ENCODE measurements around the gene NAA40. TPM values are rescaled to one million over a fixed set of nuclear protein-coding genes. Genes with fewer than 3 reads are reported as not detected.

The NAA40 gene
- total RNA-seq, 1 experiment from 2014 or later, result 44.4 TPM

GRCh38 chr11:64000026-64000739 lies 61.4 kb downstream of the NAA40 start:
- peak; percentile 78 for DNase-seq
- no peak overlapping the region for H2AFZ ChIP-seq (ENCODE audit: low read length)
- H2AK5ac ChIP-seq (ENCODE audit: insufficient read length, low read length), result no peak overlapping the region
- H3K23me2 ChIP-seq (ENCODE audit: insufficient read length, low read depth, low read length, poor library complexity, severe bottlenecking), result peaks cover 11% of the 10 kb centered on the region
- H2BK120ac ChIP-seq (ENCODE audit: low read depth, low read length, poor library complexity, severe bottlenecking), result no peak overlapping the region
- H3K18ac ChIP-seq (ENCODE audit: insufficient read length, low read depth, low read length), result no peak overlapping the region
- H2BK15ac ChIP-seq (ENCODE audit: low read depth, low read length), result no peak overlapping the region
- Mint-ChIP-seq H3K27me3 (ENCODE audit: low read depth) (peaks cover 40% of the 10 kb centered on the region), H3K36me3 (ENCODE audit: insufficient read depth in 1 of 3, low read depth in 3 of 3) (peaks cover 7 to 30% (median 30%) of the 10 kb centered on the region in 3 experiments), H3K9me3 (no peaks in the 10 kb centered on the region), H3K4me1 (peaks cover 7 to 19% of the 10 kb centered on the region in 2 experiments), H3K27ac (no peak overlapping the region), H3K4me3 (peak overlapping the region; percentile 54 to 71)
- no peak overlapping the region for H4K5ac ChIP-seq (ENCODE audit: insufficient read length, low read depth, low read length)
- no peak overlapping the region for H4K91ac ChIP-seq (ENCODE audit: insufficient read length, low read depth, low read length)
- H3K9me3 ChIP-seq (ENCODE audit: control insufficient read depth, low read depth, low read length), result no peaks in the 10 kb centered on the region
- H2BK12ac ChIP-seq (ENCODE audit: insufficient read length, low read depth, low read length), result no peak overlapping the region
- no peak overlapping the region for H3K27ac ChIP-seq (ENCODE audit: insufficient read length, low read depth, low read length)
- no peaks in the 10 kb centered on the region for H4K20me1 ChIP-seq (ENCODE audit: control insufficient read depth, insufficient read depth, insufficient read length)
- no CpG with 5 or more reads among the region's 67 CpGs for WGBS (ENCODE audit: extremely low coverage, insufficient read length, low lambda C conversion rate)
- no peaks in the 10 kb centered on the region for H3K79me2 ChIP-seq (ENCODE audit: insufficient read depth, low read length)
- peak overlapping the region; percentile 29 for H3K4me2 ChIP-seq (ENCODE audit: insufficient read depth, insufficient read length, low read length)
- H4K8ac ChIP-seq (replicated peaks; ENCODE audit: insufficient read length, low read depth, low read length), result no peak overlapping the region
- H3K79me1 ChIP-seq (ENCODE audit: insufficient read depth, low read depth, low read length, poor library complexity, severe bottlenecking), result no peaks in the 10 kb centered on the region
- no peaks in the 10 kb centered on the region for H3K4me1 ChIP-seq (ENCODE audit: insufficient read depth, low read length)
- no peak overlapping the region for H3K14ac ChIP-seq (ENCODE audit: insufficient read depth, low read length)
- H3K23ac ChIP-seq (ENCODE audit: insufficient read length, low read depth, low read length), result no peak overlapping the region
- H2BK20ac ChIP-seq (ENCODE audit: low read depth, low read length, poor library complexity, severe bottlenecking), result no peak overlapping the region
- no peak overlapping the region for H2BK5ac ChIP-seq (ENCODE audit: insufficient read length, low read length)
- TF ChIP-seq CTCF (conservative IDR thresholded peaks at IDR 0.05), result peak; percentile 88
- H3T11ph ChIP-seq (ENCODE audit: low read length), result no peak overlapping the region
- no peak overlapping the region for H3K4ac ChIP-seq (ENCODE audit: low read depth, low read length)
- peaks cover 3% of the 10 kb centered on the region; the same call in 1 of the 2 replicates for H3K27me3 ChIP-seq (ENCODE audit: insufficient read depth, low read length)
- H3K9ac ChIP-seq (ENCODE audit: extremely low read depth, insufficient read length, low read length), result no peak overlapping the region
- H3K56ac ChIP-seq (ENCODE audit: insufficient read length, low read depth, low read length), result no peak overlapping the region

Data from H9 (cell line).